ENCODE results near the gene PIEZO2.

PIEZO2 gene

GRCh38 chr18:10900435-10900834 lies 248.9 kb downstream of the PIEZO2 start:
- DNase-seq (ENCODE audit: low read depth in 2 of 2, low spot score in 1 of 2): no peak

- DNase-seq (ENCODE audit: low read depth in 2 of 2, low spot score in 1 of 2): no peak
These were observed 249.9 kb downstream of the PIEZO2 start for GRCh38 chr18:10899481-10899880.

GRCh38 chr18:10898417-10898974 lies 250.9 kb downstream of the PIEZO2 start:
- DNase-seq (ENCODE audit: low read depth in 2 of 2, low spot score in 1 of 2): no peak

GRCh38 chr18:10896851-10897250 lies 252.5 kb downstream of the PIEZO2 start:
- no peak for DNase-seq (ENCODE audit: low read depth in 2 of 2, low spot score in 1 of 2)

GRCh38 chr18:10895976-10896375 lies 253.4 kb downstream of the PIEZO2 start:
- DNase-seq (ENCODE audit: low read depth in 2 of 2, low spot score in 1 of 2): no peak

GRCh38 chr18:10894501-10894900 lies 254.9 kb downstream of the PIEZO2 start:
- DNase-seq (ENCODE audit: low read depth in 2 of 2, low spot score in 1 of 2): no peak

- DNase-seq (ENCODE audit: low read depth in 2 of 2, low spot score in 1 of 2): no peak
These were observed 255.6 kb downstream of the PIEZO2 start for GRCh38 chr18:10893761-10894160.

- DNase-seq (ENCODE audit: low read depth in 2 of 2, low spot score in 1 of 2): no peak
These were observed 256.2 kb downstream of the PIEZO2 start for GRCh38 chr18:10893196-10893595.

GRCh38 chr18:10892786-10893185 lies 256.6 kb downstream of the PIEZO2 start:
- no peak for DNase-seq (ENCODE audit: low read depth in 2 of 2, low spot score in 1 of 2)

GRCh38 chr18:10890022-10890421 lies 259.3 kb downstream of the PIEZO2 start:
- DNase-seq (ENCODE audit: low read depth in 2 of 2, low spot score in 1 of 2): no peak

GRCh38 chr18:10878703-10879102 lies 270.7 kb downstream of the PIEZO2 start:
- no peak for DNase-seq (ENCODE audit: low read depth in 2 of 2, low spot score in 1 of 2)

- DNase-seq (ENCODE audit: low read depth in 2 of 2, low spot score in 1 of 2): no peak
These were observed 271.4 kb downstream of the PIEZO2 start for GRCh38 chr18:10877987-10878386.

GRCh38 chr18:10875811-10876210 lies 273.6 kb downstream of the PIEZO2 start:
- no peak for DNase-seq (ENCODE audit: low read depth in 2 of 2, low spot score in 1 of 2)

GRCh38 chr18:10872304-10872703 lies 277.1 kb downstream of the PIEZO2 start:
- no peak for DNase-seq (ENCODE audit: low read depth in 2 of 2, low spot score in 1 of 2)

GRCh38 chr18:10864722-10865121 lies 284.6 kb downstream of the PIEZO2 start:
- DNase-seq (ENCODE audit: low read depth in 2 of 2, low spot score in 1 of 2): no peak

- DNase-seq (ENCODE audit: low read depth in 2 of 2, low spot score in 1 of 2): no peak
These were observed 286.3 kb downstream of the PIEZO2 start for GRCh38 chr18:10863026-10863425.

- DNase-seq (ENCODE audit: low read depth in 2 of 2, low spot score in 1 of 2): no peak
These were observed 288.4 kb downstream of the PIEZO2 start for GRCh38 chr18:10860928-10861327.

- no peak for DNase-seq (ENCODE audit: low read depth in 2 of 2, low spot score in 1 of 2)
These were observed 289.0 kb downstream of the PIEZO2 start for GRCh38 chr18:10860382-10860781.

GRCh38 chr18:10858477-10858876 lies 290.9 kb downstream of the PIEZO2 start:
- no peak for DNase-seq (ENCODE audit: low read depth in 2 of 2, low spot score in 1 of 2)

GRCh38 chr18:10856132-10856531 lies 293.2 kb downstream of the PIEZO2 start:
- no peak for DNase-seq (ENCODE audit: low read depth in 2 of 2, low spot score in 1 of 2)

- DNase-seq (ENCODE audit: low read depth in 2 of 2, low spot score in 1 of 2): no peak
These were observed 296.7 kb downstream of the PIEZO2 start for GRCh38 chr18:10852385-10853303.

- DNase-seq (ENCODE audit: low read depth in 2 of 2, low spot score in 1 of 2): no peak
These were observed 297.5 kb downstream of the PIEZO2 start for GRCh38 chr18:10851824-10852319.
